SK-N-MC (cell line): ENCODE data around the gene CCNL1.

Experiments used
- EZH2 ChIP-seq: fragments of 200-600 bp; sonication (generic); IDR thresholded peaks from one replicate; pipeline ENCODE4 v1.6.1; 2017; ENCODE audit warnings: antibody characterized with exemption
- POLR2AphosphoS5 ChIP-seq: IDR thresholded peaks from 2 replicates; pipeline ENCODE4 v1.6.1; 2012; ENCODE audit warnings: mild to moderate bottlenecking, low read depth, low read length, borderline replicate concordance

- TF ChIP-seq EZH2 (no peak), POLR2AphosphoS5 (no peak)
Measured at GRCh38 chr3:157125101-157125500, 34.8 kb downstream of the CCNL1 start.
